Left kidney (tissue), 2 donors: ENCODE measurements around the gene FKBP7. TPM values are rescaled to one million over a fixed set of nuclear protein-coding genes. Genes with fewer than 3 reads are reported as not detected.
A peak's percentile ranks its signal among the peaks of the same experiment; 100 is the strongest.
"Not testable (repeated sequence)": the region's sequence is repeated elsewhere in the genome, so short reads cannot be mapped to it uniquely, and the experiment has no call there.

ENCODE experiments used
- DNase-seq: peaks from one replicate; pipeline ENCODE4 v3.0.0-alpha.2; 2013
- polyA plus RNA-seq: library from polyadenylated mRNA; unstranded; fragments of 120-200 nt; gene quantifications from one replicate; pipeline ENCODE4 v1.2.1, GENCODE V29; 2013; ENCODE audit not compliant: insufficient read length

The FKBP7 gene
- polyA plus RNA-seq, 1 donor = 58.0 TPM

DNA sequence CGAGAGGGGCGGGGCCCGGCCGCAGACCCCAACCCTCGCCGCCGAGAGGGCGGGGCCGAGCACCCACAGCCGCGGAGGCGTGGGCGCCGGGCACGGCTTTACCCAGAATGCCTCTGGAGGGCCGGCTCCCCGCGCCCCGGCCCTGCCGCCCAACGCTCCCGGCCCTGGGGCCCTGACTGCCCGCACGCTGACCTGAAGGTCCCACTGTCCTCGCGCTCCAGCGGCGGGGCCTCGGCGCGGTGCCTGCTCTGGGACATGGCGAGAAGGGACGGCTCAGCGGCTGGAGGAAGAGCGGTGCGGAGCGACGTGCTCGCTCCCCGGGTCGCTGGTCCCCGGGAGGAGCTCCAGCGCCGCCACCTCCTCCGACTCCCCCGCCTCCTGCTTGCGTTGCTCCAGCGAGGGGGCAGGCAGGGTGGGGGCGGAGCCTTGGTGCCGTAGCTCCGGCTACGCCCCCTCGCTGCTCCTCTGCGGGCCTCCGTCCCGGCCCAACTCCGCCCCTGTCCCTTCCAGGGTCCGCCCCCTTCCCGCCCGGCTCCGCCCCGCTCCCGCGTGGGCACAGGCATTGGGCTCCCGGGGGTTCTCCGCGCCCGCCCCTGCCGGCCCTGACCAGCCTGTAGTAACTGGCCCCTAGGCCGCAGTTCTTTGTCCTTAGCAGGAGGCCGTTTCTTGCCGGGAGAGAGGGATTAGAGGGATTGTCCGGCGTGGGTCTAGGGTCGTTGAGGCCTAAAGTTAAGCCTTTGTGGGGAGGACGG is 27.4 kb downstream of the FKBP7 start, which contains the start of the genes PJVK and PRKRA:
TSS of gene PJVK (plus strand) at position 605 of the 752 bp plus-strand sequence. CDS start 2,032 bp downstream, outside the sequence.
TSS of gene PRKRA (minus strand) at position 402 of the 752 bp plus-strand sequence. CDS start at position 257, 145 bp downstream.
- peak; percentile 97 for DNase-seq

DNA sequence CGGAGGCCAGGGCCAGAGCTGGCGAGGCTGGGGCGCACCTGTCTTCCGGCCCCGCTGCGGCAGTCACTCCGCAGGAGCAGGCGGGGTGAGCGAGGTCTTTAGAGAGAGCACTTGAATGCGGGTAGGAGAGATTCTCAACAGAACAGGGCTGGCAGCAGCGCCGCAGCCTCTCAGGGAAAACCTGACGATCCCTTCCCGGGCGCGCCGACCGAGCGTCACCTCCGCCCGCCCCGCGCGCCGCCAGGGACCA is 28.0 kb downstream of the FKBP7 start:
- DNase-seq = no peak

DNA sequence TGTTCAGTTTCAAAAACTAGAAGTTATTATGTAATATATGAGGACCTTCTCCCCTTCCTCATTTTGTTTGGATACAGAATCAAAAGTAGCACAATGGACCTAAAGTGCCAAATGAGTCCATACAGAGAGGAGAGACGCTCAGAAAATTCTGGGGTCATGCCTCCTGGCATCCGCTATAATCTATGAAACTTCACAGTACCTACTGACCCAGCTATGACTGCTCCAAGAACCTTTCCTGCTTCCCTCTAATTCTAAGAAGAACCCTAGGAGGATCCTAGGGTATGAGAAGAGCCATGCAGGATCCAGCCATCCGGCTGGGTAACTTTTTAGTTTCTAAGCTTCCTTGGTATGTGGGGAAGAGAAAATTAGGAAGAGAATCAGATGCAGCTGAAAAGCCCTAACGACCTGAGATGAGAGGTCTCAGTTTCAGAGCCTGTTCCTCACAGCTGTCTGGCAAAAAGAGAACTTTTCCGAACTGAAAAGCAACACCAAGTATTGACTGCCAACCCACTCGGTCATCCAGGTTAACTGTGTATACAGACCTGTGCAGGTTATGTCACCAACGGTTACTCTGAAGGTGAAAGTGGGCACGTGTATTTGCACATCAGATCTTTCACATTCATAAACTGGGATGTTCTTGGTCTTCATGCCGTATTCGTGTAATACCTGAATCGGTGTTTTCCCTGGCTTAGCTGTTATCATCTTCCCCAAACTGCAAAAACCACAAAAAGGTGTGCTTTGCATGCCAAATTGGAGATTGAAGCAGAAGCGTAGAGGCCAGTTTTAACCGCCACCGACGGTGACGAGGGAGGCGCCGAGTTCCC is 28.5 kb downstream of the FKBP7 start:
- peak; percentile 15 for DNase-seq

DNA sequence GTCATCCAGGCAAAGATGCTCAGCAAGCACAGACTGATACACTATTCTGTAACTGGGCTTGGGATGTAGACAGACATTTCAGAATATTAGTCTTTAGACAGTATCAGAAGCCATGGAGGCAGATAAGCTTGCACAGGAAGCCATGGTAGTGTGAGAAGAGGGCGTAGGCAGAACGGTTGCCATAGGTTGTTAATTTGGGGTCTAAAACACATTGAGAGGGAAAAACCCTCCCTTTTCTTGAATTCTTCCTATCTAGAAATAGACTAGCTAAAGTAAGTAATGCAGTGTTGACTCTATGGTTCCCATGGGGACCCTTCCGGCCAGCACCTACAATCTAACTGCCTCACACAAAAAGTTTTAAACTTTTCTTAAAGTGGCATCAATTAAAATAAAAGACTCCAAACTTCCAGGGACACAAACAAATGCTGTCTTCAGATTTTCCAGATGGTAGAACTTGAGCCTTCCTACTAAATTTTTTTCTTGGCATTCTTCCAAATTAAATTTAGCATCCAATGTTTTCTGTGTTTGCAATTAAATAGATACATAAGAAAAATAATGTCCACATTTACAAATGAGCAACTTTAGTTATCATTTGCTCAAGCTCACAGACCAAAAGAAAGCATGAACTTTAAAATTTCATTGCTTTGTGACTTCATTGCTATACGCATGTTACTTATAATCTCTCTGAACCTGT is 29.3 kb downstream of the FKBP7 start:
- DNase-seq = no peak

DNA sequence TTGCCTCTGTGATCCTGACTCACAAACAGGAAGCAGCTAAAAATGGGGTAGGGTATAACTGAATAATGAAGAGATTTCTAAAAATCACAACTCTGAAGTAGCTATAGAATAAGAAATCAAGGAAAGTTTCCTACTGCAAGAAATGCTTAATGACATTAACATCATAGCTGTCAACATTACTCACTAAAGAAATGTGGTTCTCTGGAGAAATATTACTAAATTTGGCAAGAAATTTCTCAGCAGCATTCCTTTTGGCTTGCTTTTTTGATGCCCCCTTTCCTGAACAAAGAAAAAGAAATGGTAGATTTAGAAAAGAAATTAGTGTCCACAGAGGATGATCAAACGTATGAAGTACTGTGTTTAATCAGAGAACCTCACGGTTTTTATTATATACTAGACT is 37.0 kb downstream of the FKBP7 start:
- DNase-seq = no peak

DNA sequence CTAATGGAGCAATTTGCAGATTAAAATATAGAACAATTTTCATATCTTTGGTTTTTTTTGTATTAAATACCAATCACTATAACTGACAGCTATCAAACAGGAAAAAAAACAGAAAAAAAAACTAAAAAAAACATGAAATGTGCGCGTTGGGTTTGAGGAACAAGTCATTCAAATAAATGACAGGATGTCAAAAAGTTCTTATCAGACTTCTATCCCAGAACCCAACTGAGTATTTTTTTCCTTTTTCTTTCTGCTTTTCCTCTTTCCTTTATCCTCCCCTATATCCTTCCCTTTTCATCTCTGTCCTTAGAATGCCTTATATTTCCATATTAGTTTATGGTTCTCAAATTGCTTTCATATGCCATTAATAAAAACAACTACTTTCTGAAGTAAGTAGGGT is 41.7 kb downstream of the FKBP7 start:
- DNase-seq = no peak

DNA sequence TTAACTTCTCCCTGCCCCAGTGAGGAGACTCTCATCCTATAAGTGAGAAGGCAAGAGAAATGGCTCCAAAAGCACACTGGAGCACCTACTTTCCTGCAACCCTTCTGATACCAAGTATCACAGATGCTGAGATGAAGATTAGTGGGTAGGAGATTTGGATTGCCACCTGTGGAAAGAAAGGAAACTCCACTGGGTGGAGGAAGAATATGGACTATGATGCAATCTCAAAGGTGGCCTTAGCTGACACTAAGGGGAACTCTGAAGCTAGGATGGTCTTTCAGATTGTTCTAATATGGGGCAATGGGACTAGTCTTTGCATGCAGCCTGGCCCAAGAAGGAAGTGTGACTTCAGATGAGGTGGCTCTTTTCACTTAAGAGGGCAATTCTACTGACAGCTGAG is 49.1 kb downstream of the FKBP7 start:
- no peak for DNase-seq

DNA sequence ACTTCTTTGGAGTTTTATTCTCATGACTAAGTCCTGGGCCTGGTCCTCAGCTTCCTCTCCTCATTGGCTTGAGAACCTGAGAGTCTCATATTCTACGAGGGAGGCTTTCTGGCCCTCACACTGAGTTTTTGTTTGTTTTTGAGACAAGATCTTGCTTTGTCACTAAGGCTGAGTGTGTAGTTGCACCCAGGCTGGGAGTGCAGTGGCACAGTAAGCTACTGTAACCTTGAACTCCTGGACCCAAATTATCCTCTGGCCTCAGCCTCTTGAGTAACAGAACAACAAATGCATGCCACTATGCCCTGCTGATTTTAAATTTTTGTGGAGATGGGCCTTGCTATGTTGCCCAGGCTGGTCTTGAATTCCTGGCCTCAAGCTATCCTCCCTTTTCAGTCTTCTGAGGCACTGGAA is 50.0 kb downstream of the FKBP7 start:
- no peak for DNase-seq

DNA sequence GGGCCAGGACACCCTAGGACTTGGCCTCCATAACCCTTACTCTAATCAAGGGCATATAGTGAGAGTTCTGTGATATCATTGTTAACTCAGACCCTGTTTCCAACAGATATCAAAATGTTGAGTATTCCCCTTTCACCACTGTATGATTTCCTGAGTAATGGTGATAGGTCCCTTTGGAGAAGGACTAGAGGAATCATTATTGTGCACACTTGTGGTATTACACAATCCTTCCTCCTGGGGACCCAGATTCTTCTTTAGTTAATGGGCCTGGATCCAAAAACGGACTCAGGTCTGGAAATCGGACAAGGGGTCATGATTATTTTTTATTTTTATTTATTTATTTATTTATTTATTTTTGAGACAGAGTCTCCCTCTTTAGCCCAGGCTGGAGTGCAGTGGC is 50.9 kb downstream of the FKBP7 start:
- no peak for DNase-seq

DNA sequence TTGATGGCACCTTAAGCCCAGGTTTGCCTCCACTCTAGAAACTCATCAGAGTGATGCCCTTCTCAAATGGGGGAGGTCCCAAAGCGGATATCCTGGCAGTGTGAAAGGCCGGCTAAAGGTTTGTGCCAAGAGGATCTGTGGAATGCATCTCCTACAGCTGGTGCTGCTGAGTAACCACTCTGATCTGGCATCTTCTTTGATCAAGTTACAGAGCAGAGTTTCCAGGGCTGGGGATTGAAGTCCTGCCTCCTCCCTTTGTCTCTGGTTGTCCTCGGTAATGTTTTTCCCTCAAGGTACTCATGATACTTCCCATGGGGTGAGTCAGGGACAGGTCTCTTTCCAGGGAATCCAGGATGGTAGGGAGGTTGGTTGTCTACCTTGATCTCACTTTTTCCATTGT is 52.0 kb downstream of the FKBP7 start:
- DNase-seq = no peak

DNA sequence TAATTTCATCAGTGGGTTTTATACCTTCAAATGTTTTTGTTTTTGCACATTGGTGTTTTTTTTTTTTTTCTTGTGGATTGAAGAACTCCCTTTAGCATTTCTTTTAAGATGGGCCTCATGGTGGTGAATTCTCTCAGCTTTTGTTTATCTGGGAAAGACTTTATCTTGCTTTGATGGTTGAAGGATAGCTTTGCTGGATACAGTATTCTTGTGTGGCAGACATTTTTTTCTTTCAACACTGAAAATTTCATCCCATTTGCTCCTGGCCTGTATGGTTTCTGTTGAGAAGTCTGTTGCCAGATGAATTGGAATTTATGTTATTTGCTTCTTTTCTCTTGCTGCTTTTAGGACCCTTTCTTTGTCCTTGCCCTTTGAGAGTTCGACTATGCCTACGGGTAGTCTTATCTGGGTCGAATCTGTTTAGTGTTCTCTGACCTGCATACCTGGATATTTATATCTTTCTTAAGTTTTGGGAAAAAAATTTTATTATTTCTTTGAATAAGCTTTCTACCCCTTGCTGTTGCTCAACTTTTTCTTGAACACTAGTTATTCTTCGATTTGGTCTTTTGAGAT is 53.1 kb downstream of the FKBP7 start:
- no peak for DNase-seq

DNA sequence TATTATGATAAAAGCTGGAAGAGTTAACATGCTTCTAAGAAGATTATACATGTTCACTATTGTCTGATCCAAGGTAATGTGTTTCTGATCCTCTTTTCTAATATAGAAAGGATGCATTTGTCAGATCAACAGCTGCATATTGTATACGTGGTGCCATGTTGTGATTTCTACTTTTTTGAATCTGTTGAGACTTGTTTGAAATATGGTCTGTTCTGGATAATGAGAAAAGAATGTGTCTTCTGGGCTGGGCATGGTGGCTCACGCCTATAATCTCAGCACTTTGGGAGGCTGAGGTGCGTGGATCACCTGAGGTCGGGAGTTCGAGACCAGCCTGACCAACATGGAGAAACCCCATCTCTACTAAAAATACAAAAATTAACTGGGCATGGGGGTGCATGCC is 54.7 kb downstream of the FKBP7 start:
- DNase-seq = not testable (repeated sequence)

DNA sequence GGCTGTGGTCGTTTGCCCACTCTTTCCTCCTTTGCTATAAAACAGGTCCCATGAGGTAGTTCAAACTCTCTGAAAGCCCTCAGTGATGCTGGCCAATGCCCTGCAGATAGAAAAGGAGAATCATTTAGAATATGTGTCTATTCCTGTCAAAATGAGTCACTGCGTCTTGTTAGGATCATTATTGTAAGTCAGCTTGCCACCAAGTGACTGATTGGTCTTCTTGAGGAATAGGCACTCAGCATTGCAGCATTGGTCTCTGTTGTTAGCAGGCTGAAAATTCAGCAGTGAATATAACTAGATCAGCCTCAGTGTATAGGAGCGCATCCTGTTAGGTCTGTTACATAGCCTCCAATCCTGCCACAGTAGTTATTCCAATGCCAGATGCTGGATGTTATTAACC is 56.3 kb downstream of the FKBP7 start:
- no peak for DNase-seq

DNA sequence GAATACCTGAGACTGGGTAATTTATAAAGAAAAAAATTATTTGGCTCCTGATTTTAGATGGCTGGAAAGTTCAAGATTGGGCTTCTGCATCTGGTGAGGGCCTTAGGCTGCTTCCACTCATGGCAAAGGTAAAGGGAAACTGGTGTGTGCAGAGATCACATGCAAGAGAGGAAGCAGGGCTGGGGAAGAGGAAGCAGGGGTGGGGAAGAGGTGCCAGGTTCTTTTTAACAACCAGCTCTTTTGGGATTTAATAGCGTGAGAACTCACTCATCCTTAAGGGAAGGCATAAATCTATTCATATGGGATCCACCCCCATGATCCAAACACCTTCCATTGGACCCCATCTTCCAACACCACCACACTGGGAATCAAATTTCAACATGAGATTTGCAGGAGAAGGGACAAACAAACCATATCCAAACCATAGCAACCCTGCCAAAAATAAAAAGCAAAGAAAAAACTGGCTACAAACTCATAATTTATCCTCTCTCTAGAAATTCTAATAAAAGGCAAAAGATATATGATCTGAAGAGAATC is 57.9 kb downstream of the FKBP7 start:
- peak; percentile 12 for DNase-seq

DNA sequence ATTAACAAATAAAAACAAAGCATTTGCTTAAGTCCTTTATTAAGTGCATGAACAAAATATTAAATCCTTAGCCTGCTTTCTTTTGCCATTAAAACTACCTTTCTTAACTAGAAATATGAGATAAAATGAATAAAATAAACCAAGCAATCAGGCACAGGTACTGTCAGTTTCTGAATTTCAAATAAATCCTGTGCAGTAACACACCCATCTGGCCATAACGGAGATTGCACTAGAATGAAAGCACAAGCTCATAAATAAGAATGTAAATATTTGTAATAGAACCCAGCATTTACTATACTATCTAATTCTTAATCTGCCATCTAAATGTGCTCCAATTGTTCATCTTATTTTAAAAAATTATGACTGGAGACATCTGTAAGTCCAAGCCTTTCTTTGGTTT is 59.3 kb downstream of the FKBP7 start:
- peak; percentile 7 for DNase-seq

DNA sequence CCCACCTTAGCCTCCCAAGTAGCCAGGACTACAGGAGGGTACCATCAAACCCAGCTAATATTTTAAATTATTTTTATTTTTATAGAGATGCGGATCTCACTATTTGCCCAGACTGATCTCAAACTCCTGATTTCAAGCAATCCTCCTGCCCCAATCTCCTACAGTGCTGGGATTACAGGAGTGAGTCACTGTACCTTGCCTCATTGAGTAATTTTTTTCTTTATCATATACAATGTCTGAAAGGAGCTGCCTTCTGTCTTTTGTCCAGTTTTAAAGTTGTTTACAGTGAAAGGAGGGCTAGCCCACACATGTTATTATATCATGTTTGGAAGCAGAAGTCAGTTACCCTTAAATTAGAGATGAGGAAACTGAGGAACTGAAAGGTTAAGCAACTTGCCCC is 60.0 kb downstream of the FKBP7 start:
- DNase-seq = no peak

DNA sequence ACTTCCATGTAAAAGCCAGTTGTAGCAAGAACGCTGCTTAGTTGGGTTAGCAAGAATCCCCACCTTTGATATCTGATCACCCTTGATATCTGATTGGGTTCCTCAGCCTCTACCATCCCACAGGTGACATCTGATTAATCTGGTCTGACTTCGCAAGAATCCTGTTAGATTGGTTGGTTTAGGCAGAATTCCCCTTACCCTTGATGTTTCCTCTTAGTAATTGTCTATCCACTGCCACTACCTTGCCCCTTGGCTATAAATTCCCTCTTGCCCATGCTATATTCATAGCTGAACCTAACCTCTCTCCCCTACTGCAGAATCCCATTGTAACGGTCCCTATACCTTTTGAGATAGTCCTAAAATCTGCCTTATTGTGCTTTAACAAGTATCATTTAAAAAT is 60.5 kb downstream of the FKBP7 start:
- DNase-seq = no peak

DNA sequence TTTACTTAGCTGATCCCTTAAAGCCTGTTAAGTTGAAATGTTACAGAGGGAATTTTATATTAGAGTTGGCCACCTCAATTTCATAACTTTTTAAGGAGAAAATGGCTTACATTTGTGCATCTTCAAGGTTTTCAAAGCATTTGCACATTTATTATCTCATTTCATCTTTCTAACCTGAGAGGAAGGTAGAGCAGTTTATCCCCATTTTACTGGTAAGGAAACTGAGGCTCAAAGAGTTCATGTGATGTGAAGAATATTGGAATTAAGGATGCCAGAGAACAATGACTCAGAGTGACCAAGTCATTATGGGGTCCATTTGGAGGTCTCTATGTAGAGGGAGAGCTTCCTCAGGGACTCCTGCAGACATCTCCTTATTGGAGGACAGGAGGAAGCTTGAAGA is 62.4 kb downstream of the FKBP7 start:
- no peak for DNase-seq

DNA sequence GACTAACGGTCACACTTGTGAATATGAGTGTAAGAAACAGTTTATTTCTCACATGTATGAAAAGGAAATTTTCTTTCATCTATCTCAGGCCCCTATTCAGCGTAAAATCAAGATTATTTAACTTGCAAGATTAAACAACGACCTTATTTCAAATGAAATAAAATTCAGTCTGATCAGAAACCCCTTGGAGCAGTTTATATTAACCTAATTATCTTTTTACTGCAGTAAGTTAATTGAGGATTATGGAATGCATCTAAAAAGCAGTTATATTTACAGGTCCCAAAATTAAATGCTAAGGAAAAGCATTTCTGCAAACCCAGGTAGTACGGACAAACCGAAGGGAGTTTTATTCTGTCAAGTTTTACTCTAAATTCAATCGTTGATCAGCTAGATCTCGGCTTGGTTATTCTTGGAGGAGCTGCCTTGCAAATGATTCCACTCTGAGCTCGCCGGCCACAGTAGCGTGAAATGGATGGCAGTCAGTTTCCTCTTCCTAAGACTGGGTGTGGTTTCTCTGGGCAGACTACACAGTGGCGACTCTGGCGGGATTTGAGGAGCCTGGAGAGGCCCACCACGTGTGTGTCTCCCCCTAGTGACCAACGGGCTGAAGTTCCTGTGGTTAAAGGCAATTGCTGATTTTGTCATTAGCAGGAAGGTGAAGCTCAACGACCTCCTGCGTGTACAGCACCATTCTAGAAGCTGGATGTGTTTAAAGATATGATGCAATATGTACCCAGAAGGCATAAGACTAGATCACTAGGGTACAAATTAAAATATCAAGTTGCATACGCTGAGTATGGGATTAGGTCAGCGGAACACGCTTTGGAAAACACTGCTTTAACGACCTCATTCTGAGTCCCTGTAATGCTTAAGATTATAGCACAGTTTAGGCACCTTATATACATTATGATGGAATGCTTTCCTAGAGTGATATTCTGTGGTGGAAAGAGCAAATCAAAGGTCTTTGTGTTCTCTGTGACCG is 63.8 kb downstream of the FKBP7 start:
- peak; percentile 94 for DNase-seq
